ENCODE measurements around the gene ADCY6.

DNA sequence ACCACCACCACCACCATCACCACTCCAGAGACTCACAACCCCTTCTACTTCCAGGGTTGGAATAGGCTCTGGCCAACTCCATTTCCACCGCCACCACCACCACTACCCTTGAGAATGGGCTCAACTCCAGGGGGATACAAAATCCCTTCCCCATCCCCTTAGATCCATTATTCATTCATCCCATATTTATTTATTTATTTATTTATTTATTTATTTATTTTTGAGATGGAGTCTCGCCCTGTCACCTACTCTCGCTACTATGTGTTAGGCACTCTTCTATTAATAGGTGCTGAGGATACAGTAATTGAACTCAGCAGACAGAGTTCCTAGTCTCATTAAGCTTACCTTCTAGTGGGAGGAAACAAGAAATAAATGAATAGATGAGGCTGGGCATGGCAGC is 4.8 kb upstream of the ADCY6 start:
- TF ChIP-seq, protein P1, sequence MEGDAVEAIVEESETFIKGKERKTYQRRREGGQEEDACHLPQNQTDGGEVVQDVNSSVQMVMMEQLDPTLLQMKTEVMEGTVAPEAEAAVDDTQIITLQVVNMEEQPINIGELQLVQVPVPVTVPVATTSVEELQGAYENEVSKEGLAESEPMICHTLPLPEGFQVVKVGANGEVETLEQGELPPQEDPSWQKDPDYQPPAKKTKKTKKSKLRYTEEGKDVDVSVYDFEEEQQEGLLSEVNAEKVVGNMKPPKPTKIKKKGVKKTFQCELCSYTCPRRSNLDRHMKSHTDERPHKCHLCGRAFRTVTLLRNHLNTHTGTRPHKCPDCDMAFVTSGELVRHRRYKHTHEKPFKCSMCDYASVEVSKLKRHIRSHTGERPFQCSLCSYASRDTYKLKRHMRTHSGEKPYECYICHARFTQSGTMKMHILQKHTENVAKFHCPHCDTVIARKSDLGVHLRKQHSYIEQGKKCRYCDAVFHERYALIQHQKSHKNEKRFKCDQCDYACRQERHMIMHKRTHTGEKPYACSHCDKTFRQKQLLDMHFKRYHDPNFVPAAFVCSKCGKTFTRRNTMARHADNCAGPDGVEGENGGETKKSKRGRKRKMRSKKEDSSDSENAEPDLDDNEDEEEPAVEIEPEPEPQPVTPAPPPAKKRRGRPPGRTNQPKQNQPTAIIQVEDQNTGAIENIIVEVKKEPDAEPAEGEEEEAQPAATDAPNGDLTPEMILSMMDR (IDR thresholded peaks at IDR 0.05; ENCODE audit: insufficient read depth, low read depth, low read length): no peak
- no peak for TF ChIP-seq EZH2 (IDR thresholded peaks at IDR 0.05; ENCODE audit: insufficient read depth, low read length)
